ENCODE data around the gene OR13D1.
"Not testable (repeated sequence)": the region's sequence is repeated elsewhere in the genome, so short reads cannot be mapped to it uniquely, and the experiment has no call there.

Gene OR13D1, protein sequence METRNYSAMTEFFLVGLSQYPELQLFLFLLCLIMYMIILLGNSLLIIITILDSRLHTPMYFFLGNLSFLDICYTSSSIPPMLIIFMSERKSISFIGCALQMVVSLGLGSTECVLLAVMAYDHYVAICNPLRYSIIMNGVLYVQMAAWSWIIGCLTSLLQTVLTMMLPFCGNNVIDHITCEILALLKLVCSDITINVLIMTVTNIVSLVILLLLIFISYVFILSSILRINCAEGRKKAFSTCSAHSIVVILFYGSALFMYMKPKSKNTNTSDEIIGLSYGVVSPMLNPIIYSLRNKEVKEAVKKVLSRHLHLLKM

DNA sequence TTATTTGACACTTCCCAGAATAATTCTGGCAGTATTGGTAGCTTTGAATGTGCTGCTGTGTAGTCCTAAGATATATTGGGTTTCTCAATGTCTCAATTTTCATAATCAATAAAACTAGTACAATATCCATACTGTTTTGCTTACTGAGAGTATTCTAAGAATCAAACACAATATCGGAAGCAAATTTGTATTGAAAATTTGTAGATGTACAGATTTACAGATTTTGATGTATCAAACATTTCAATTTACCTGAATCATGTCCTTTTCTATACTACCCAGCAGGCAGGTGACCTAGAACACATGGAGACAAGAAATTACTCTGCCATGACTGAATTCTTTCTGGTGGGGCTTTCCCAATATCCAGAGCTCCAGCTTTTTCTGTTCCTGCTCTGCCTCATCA, at the start of gene OR13D1:
Gene OR13D1 (plus strand): TSS at position 301 of the 400 bp plus-strand sequence. CDS start 0 bp downstream, at position 301.
- no peak for DNase-seq (ENCODE audit: low read depth)

DNA sequence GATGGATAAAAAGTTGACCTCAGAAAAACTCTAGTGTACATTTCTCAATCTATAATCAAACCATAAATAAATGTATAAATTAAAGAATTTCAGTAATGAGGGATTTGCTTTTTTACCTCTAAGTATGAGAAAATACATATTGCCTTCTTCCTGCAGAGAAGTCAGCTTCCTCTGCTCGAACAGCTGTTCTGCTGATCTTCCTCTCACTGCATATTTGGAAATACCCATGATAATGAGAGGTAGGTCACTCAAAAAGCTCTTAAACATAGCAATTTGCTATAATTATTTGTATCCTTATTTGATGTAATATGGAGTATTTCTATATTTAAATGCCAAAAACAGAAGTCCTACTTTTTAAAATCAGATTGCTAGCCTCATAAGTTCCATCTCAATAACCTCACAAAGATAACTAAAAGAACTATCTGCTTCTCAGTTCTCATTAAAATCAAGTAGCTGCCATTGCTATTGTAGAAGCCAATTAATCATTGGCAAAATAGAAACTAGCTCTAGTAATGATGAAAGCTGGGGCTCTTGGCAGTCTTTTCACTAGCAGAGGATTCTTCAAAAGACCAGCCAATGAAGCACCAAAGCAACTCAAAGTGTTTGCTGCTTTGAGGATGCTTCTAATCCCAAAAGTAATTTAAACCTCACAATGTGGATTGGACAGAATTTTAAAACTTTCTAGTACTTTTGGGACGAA, 35.7 kb upstream of the OR13D1 start:
- DNase-seq (ENCODE audit: low read depth) = no peak

DNA sequence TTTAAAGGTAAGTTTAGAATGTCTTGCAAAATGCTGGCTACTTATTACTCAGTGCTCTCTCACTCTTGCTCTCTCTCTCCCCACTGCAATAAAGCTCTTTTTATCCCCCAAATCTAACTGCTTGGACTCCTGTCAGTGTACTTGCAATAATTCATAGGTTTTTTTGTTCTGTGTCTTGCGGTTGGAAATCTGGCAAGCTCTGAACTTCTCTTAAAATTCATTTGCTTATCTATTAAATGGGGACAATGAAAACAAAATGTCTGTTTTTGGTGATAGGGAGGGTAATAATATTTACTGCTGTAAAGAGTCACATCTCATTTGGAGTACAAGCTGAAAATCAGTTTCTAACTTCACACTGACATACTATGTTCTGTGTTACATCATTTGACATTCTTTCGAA, 18.7 kb upstream of the OR13D1 start:
- DNase-seq (ENCODE audit: low read depth) = no peak

DNA sequence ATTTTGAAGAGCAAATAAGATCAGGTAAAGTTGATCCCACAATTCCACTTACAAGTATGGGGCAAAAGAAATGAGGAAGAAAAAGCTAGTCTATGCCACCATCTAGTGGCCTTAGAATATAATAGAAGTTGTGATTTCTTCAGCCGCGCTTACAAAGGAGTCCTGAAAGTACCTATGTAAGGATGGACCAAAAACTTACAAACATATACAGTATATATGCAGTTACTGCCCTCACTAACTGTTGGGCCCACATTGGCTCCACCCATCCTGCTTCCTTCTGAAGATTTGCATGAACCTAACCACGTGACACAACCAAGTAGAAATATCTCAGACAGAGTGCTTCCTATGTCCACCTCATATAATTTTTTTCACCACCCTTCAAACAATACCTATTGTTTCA, 11.7 kb upstream of the OR13D1 start:
- peak; percentile 45 for DNase-seq (ENCODE audit: low read depth)

DNA sequence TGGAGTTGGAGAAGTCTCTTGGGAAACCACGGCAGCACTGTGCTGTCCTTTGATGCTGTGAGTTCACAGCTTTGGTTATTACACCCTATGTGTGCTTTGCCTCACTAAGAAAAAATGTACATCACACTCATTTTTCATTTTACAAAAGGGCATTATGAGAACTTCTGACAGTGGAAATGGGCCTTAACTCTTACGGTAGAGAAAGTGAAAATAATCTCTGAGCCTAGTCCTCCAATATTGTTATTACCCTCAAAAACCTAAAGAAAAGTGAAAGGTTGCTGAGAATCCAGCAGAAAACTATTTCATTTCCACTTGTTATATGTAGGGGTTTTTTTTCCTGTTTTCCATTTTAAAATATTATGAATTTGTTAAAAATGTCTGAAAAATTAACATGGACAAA, 8.2 kb upstream of the OR13D1 start:
- DNase-seq (ENCODE audit: low read depth) = no peak

DNA sequence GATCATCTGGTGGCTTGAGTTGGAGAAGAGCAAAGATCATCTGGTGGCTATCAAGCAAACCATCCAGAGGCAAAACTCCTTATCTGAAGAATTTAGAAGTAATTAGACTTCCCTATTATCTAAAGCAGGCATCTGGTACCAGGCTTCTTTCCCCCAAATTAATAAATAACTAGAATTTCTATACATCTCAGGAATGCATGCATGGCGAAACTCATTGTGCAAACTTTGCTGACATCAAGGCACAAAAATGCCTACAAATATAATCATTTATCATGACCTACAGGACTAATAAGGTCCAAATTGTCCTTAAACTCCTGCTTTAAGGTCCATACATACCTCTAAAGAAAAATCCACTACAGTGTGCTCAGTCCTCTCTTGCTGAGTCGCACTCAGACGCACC, 6.0 kb downstream of the OR13D1 start:
- no peak for DNase-seq (ENCODE audit: low read depth)

DNA sequence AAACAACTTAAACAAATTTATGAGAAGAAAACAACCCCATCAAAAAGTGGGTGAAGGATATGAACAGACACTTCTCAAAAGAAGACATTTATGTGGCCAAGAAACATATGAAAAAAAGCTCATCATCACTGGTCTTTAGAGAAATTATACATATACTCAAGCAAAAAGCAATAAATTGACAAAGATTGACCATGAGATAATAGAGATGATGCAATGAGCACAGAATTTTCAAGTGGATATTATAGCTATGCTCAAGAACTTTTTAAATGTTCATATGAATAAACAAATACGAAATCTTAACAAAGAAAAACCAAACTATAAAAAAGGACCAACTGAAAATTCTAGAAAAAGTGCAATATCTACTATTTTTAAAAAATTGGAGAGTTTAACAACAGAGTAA, 14.4 kb downstream of the OR13D1 start:
- DNase-seq (ENCODE audit: low read depth) = not testable (repeated sequence)

DNA sequence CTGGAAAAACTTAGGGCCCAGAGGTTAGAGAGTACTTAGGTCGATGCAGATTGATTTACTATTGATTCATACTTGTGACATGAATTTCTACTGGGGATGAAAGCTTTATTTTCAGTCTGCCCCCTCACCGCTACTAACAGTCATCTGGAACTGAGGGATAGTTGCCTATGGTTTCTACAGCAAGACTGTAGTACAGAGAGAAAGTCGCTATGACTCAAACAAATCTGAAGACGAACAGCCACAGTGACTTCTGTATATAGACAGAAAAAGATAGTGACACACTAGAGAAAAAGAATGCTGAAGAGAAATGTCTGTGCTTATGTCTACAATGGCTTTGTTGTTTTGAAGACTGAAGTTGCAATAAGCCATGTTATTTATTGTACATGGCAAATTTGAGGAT, 17.3 kb downstream of the OR13D1 start:
- no peak for DNase-seq (ENCODE audit: low read depth)

DNA sequence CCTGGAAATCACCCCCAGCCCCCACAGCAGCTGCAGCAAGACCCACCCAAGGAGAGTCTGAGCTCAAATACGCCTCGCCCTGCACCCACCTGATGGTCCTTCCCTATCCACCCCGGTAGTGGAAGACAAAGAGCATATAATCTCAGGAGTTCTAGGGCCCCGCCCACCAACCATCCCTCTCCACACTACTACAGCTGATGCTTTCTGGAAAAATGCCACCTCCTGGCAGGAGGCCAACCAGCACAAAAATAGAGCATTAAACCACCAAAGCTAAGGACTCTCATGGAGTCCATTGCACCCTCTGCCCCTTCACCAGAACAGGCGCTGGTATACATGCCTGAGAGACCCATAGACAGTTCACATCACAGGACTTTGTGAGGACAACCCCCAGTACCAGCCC, 30.7 kb downstream of the OR13D1 start:
- no peak for DNase-seq (ENCODE audit: low read depth)

DNA sequence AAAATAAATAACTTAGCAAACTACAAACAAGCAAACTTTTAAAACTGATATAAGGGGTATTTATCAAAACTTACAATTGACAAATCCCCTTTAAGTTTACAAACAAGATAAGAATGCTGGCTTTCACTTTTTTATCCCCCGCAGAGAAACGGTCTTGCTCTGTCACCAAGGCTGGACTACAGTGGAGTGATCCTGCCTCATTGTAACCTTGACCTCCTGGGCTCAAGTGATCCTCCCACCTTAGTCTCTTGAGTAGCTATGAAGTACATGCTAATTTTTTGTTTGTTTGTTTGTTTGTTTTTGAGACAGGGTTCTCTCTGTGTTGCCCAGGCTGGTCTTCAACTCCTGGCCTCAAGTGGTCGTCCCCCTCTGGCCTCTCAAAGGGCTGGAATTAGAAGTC, 44.1 kb downstream of the OR13D1 start:
- DNase-seq (ENCODE audit: low read depth) = no peak

DNA sequence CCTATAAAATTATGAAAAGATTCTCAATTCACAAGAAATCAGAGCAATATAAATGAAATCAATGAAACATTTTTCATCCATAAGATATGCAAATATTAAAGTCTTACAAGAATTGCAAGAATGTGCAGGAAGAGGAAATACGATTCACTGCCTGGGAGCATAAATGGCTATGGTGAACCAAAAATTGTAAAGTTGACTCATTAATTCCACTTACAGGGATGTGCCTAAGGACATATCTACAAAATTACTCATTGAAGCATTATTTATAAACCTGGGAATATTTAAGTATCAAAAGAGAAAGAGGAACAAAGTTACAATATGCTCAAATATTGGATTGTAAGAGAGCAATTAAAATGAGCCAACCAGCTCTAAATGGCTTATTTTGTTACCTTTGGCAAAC, 46.3 kb downstream of the OR13D1 start:
- DNase-seq (ENCODE audit: low read depth) = no peak

DNA sequence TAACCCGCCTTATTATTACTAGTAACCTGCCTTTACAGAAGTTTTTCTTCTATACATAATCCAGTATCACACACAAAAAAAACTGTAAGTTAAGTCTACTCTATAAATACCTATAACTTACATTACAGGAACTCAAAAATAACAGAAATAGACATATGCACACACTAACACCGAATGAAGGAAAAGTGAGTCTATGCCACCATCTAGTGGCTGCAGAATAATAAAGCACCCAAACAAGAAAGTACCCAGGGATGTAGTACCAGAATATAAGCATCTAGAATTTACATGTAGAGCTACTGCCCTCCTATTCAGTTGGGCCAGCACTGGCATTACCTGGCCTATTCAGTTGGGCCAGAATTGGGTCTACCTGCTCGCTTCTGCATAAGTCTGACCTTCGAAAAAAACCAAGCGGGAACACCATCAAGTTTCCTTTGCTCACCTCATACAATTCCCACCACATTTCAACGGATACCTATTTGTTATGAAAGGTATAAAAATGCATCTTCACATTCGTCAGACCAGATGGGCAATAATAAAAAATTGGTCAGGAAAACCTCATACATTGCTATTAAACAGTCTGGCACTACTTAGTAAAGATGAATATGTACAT, 49.2 kb downstream of the OR13D1 start:
- DNase-seq (ENCODE audit: low read depth) = peak; percentile 60

Measured in fibroblast of the conjunctiva (primary cell).